G401.6 (cell line): ENCODE measurements around the gene TNFSF9.
A peak's percentile ranks its signal among the peaks of the same experiment; 100 is the strongest.
"Not testable (repeated sequence)": the region's sequence is repeated elsewhere in the genome, so short reads cannot be mapped to it uniquely, and the experiment has no call there.

ENCODE experiments used
- FAIRE-seq: peaks from 2 replicates; lab custom pipeline; 2012; peaks lifted over from hg19 to GRCh38; lab: Jason Lieb, UNC

The TNFSF9 gene

DNA sequence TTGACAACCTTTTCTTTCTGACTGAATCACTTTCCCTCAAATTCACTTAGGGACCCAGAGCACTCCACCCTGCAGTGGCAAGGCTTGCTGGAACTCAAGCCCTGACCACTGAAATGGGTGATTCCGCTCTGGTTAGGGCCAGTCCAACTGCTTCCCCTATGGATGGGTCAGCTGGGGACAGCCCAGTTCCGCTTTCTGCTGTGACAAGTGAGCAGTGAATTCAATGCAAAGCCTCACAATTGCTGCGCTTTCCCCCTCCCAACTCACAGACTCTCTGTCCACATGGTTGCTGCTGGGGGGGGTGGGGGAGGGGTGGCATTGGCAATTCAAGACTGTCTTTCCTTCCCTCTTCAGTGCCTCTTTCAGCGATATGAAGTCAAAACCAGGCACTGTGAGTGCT is 41.4 kb downstream of the TNFSF9 start:
- no peak for FAIRE-seq

DNA sequence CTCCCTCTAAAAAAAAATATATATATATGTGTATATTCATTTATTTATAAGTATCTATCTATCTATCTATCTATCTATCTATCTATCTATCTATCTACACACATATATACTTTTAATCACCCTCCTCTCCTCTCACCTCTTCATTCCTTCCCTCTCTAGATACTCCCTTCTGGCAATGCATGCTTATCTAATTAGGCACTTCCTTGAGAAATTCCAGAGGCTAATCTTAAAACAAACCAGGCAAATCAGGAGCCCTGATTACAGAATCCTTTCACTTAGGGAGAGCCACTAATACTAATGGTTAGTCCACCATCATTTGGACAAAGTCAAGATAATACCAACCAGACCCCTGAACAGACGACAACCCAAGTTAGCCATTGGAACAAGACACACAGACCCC is 42.5 kb downstream of the TNFSF9 start:
- FAIRE-seq = no peak

- FAIRE-seq = no peak
Observed at GRCh38 chr19:6576869-6577475, 46.1 kb downstream of the TNFSF9 start.

- FAIRE-seq = peak; percentile 40
Observed at GRCh38 chr19:6577476-6578125, 46.8 kb downstream of the TNFSF9 start.

- FAIRE-seq = no peak
Observed at GRCh38 chr19:6579450-6580178, 48.8 kb downstream of the TNFSF9 start.

GRCh38 chr19:6580313-6580712 is 49.5 kb downstream of the TNFSF9 start:
- FAIRE-seq = no peak

GRCh38 chr19:6582515-6583484 is 52.0 kb downstream of the TNFSF9 start:
- FAIRE-seq = not testable (repeated sequence)
